SK-N-SH (cell line): ENCODE results near the gene EIF5AL1.

Source experiments
- CTCF ChIP-seq: fragments of 200-600 bp; sonication (generic); IDR thresholded peaks from 2 replicates; pipeline ENCODE4 v1.6.1; 2017; ENCODE audit warnings: antibody characterized with exemption, mild to moderate bottlenecking, moderate library complexity
- EP300 ChIP-seq, 2 experiments: IDR thresholded peaks; 2 replicates each; pipeline versions ENCODE4 v1.4.0 to v1.6.1; 2012; ENCODE audit warnings: borderline replicate concordance in 1 of 2, low read depth in 1 of 2, low read length in 1 of 2
- EZH2phosphoT487 ChIP-seq: fragments of 200-600 bp; sonication (generic); IDR thresholded peaks from 2 replicates; pipeline ENCODE4 v1.6.1; 2017; ENCODE audit warnings: low read depth, mixed run types, mild to moderate bottlenecking, antibody characterized with exemption, moderate library complexity, borderline replicate concordance
- GABPA ChIP-seq: IDR thresholded peaks from 2 replicates; pipeline ENCODE4 v1.4.0; 2012; ENCODE audit warnings: low read depth, mild to moderate bottlenecking
- POLR2AphosphoS5 ChIP-seq: IDR thresholded peaks from 2 replicates; pipeline ENCODE4 v1.6.1; 2012; ENCODE audit warnings: low read depth, low read length
- RAD21 ChIP-seq: IDR thresholded peaks from 2 replicates; pipeline ENCODE4 v1.6.1; 2012; ENCODE audit warnings: mild to moderate bottlenecking, low read length
- RCOR1 ChIP-seq: fragments of 150-350 bp; IDR thresholded peaks from 2 replicates; pipeline ENCODE4 v1.6.1; 2017; ENCODE audit warnings: antibody characterized with exemption, low read length
- RFX5 ChIP-seq: IDR thresholded peaks from 2 replicates; pipeline ENCODE4 v1.6.1; 2012; ENCODE audit warnings: mild to moderate bottlenecking, improper control_type of control experiment, low read length
- TAF1 ChIP-seq: IDR thresholded peaks from 2 replicates; pipeline ENCODE4 v1.6.1; 2012; ENCODE audit warnings: low read depth, mild to moderate bottlenecking, low read length, moderate library complexity, borderline replicate concordance
- TEAD4 ChIP-seq: IDR thresholded peaks from 2 replicates; pipeline ENCODE4 v1.4.0; 2012; ENCODE audit warnings: mild to moderate bottlenecking, borderline replicate concordance; ENCODE audit not compliant: insufficient read depth
- USF2 ChIP-seq: fragments of 150-350 bp; IDR thresholded peaks from 2 replicates; pipeline ENCODE4 v1.6.1; 2017; ENCODE audit warnings: antibody characterized with exemption, low read length, low read depth, borderline replicate concordance
- TF ChIP-seq, protein P1 (sequence below): IDR thresholded peaks from 2 replicates; pipeline ENCODE4 v1.4.0; 2012; ENCODE audit warnings: low read depth, borderline replicate concordance

DNA sequence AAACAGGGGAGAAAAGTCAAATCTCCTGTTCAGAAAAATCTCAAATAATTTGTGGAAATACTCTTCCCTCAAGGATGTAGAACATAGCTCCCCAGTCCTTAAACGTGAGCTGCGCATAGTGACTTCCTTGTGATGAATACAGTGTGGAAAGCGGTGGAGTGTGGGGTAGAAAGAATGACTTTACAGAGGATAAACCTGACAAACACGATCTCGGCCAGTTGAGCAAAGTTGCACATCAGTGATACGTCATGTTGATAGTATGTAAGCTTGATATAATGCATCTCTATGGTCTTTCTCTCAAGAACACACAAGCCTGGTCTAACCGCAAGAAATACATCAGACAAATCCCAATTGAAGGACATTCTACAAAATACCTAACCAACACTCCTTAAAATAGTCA is 34.9 kb upstream of the EIF5AL1 start:
- TF ChIP-seq GABPA (no peak), USF2 (no peak), CTCF (no peak), POLR2AphosphoS5 (no peak), RAD21 (no peak), TEAD4 (no peak), TAF1 (no peak), RFX5 (no peak), RCOR1 (no peak), EP300 (IDR thresholded peaks at IDR 0.05; ENCODE audit: borderline replicate concordance in 1 of 2, low read depth in 1 of 2, low read length in 1 of 2) (no peak), EZH2phosphoT487 (no peak)
- TF ChIP-seq, protein P1, sequence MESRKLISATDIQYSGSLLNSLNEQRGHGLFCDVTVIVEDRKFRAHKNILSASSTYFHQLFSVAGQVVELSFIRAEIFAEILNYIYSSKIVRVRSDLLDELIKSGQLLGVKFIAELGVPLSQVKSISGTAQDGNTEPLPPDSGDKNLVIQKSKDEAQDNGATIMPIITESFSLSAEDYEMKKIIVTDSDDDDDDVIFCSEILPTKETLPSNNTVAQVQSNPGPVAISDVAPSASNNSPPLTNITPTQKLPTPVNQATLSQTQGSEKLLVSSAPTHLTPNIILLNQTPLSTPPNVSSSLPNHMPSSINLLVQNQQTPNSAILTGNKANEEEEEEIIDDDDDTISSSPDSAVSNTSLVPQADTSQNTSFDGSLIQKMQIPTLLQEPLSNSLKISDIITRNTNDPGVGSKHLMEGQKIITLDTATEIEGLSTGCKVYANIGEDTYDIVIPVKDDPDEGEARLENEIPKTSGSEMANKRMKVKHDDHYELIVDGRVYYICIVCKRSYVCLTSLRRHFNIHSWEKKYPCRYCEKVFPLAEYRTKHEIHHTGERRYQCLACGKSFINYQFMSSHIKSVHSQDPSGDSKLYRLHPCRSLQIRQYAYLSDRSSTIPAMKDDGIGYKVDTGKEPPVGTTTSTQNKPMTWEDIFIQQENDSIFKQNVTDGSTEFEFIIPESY, result no peak
